LNCAP (cell line): Measurements from ENCODE around the gene NOL8.

Experiments
- TF ChIP-seq, protein P1 (sequence below): fragments of 450-650 bp; IDR thresholded peaks from 2 replicates; pipeline ENCODE4 v1.5.1; 2017; ENCODE audit warnings: mild to moderate bottlenecking

NOL8 gene

GRCh38 chr9:92310562-92310961, 14.6 kb downstream of the NOL8 start:
- TF ChIP-seq, protein P1, sequence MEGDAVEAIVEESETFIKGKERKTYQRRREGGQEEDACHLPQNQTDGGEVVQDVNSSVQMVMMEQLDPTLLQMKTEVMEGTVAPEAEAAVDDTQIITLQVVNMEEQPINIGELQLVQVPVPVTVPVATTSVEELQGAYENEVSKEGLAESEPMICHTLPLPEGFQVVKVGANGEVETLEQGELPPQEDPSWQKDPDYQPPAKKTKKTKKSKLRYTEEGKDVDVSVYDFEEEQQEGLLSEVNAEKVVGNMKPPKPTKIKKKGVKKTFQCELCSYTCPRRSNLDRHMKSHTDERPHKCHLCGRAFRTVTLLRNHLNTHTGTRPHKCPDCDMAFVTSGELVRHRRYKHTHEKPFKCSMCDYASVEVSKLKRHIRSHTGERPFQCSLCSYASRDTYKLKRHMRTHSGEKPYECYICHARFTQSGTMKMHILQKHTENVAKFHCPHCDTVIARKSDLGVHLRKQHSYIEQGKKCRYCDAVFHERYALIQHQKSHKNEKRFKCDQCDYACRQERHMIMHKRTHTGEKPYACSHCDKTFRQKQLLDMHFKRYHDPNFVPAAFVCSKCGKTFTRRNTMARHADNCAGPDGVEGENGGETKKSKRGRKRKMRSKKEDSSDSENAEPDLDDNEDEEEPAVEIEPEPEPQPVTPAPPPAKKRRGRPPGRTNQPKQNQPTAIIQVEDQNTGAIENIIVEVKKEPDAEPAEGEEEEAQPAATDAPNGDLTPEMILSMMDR, result no peak

DNA sequence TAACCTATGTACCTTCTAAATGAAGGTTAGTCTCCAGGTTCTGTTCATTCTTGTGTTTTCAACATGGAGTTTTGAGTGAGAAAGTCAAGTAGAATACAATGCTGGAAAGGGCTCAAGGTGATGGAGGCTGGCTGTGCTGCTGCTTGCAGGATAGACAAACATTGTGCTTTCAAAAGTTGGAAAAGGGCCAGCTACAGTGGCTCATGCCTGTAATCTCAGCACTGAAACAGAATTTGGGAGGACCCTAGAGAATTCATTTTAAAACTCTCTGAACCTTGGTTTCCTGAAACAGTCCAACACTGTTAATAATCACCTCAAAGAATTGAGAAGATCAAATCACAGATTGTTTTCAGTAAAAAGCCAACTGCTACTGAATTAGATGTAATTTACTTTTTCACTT, 16.3 kb downstream of the NOL8 start:
- TF ChIP-seq, protein P1, result no peak

- TF ChIP-seq, protein P1, result no peak
These were observed 24.2 kb downstream of the NOL8 start for GRCh38 chr9:92300936-92301335.

DNA sequence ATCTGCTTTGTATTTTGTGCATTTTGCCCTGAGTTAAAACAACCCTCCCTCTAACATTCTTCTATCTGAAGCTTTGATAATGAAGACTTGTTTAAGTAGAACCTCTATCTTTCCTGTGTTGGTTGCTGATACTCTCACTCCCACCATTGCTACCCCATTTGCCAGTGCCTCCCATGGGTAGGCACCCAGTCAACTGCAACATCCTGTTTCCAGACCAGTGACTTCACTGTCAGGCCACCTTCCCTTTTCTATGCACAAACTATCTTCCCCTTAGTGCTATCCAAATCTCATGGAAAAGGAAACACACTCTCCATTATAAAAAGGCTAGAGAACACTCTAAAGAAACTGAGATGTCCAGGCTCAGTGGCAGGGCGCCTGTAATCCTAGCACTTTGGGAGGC, 26.0 kb downstream of the NOL8 start:
- TF ChIP-seq, protein P1, result no peak

GRCh38 chr9:92298036-92298435, 27.1 kb downstream of the NOL8 start:
- TF ChIP-seq, protein P1, result no peak

DNA sequence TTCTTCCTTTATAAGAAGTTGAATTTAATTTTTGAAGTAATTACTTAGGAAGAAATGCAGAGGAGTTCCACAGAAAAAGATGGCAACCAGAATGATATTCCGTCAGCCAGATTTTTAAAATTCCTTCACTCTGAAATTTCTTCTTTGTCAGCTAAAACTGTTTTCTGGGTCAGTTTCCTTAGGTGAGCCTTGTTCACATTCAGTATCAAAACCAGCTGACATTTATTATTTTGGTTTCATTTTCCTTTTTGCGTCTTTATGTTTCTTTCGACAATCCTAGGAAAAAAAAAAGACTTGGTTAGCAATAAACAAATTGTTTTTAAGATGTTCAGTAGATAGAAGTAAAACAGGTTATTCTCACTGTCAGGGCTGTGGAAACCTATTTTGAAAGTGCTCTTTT, 27.5 kb downstream of the NOL8 start:
- TF ChIP-seq, protein P1, result no peak

DNA sequence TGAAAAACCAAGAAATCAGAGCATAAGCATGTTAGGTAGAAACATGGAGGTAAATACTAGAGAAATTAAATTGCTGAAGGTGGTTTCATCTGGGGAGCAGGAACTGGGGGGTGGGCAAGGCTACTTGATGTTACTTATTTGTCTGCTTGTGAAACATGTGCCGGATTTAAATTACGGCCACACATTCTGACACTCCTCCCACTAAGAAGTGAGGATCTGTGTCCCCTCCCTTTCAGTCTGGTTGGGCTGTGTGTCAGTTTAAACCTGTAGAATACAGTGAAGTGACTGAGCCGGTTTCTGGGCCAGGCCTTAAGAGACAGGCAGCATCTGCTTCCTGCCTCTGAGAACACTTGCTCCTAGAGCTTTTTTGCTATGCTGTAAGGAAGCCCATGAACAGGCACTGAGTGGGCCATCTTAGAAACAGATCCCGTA, 29.3 kb downstream of the NOL8 start:
- TF ChIP-seq, protein P1, result no peak

DNA sequence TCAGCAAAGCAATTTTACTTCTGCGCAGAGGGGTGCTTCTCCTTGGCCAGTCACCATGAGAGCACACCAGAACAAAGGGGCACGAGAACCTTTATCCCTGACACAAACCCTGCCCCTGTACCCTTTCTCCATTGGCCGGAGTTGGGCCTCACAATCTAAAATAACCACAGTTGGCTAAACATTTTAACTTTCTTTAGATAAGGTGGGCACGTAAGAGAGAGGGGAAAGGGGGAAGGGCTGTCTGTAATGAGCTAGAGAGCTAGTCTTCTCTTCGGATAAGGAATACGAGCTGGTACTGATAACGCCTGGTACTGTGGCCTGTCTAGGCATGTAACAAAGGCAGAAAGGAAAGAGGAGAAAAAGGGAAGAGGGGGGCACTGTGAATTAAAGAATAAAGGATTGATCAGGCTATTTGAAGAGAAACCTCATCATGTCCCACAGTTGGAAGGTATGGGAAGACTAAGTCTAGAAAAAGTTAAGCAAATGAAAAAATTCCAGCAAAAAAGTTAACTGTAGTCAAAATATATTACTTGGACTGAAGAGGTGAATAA, 29.8 kb downstream of the NOL8 start:
- TF ChIP-seq, protein P1, result no peak
